GM19397 (cell line): ENCODE data around the gene RFESD.

Experiments
- ATAC-seq: cut with Tn5 transposase; IDR thresholded peaks from one replicate; pipeline ENCODE4 v1.9.1; 2021; ENCODE audit warnings: mild to moderate bottlenecking, moderate library complexity; ENCODE audit not compliant: unreplicated experiment

RFESD gene

GRCh38 chr5:95660060-95660459 is 13.5 kb downstream of the RFESD start:
- no peak for ATAC-seq

GRCh38 chr5:95662946-95663345 is 16.4 kb downstream of the RFESD start:
- ATAC-seq = no peak

GRCh38 chr5:95664204-95664786 is 17.7 kb downstream of the RFESD start:
- ATAC-seq = no peak

GRCh38 chr5:95667061-95667618 is 20.6 kb downstream of the RFESD start:
- ATAC-seq = no peak

GRCh38 chr5:95667678-95668077 is 21.1 kb downstream of the RFESD start:
- ATAC-seq = no peak

- ATAC-seq = no peak
Measured at GRCh38 chr5:95668216-95668615, 21.6 kb downstream of the RFESD start.

- no peak for ATAC-seq
Measured at GRCh38 chr5:95668728-95669127, 22.2 kb downstream of the RFESD start.

GRCh38 chr5:95669540-95669939 is 23.0 kb downstream of the RFESD start:
- ATAC-seq = no peak

GRCh38 chr5:95669985-95670384 is 23.4 kb downstream of the RFESD start:
- no peak for ATAC-seq

GRCh38 chr5:95670568-95670967 is 24.0 kb downstream of the RFESD start:
- no peak for ATAC-seq

- ATAC-seq = no peak
Measured at GRCh38 chr5:95671826-95672225, 25.2 kb downstream of the RFESD start.

GRCh38 chr5:95672641-95673040 is 26.1 kb downstream of the RFESD start:
- ATAC-seq = no peak

- no peak for ATAC-seq
Measured at GRCh38 chr5:95673081-95673480, 26.5 kb downstream of the RFESD start.

- ATAC-seq = no peak
Measured at GRCh38 chr5:95682891-95683290, 36.3 kb downstream of the RFESD start, which contains the start of gene SPATA9. TSS of gene SPATA9 (minus strand) at chr5:95682991. CDS start at chr5:95682854, 137 bp downstream.

GRCh38 chr5:95684361-95684760 is 37.8 kb downstream of the RFESD start:
- no peak for ATAC-seq

GRCh38 chr5:95686651-95687050 is 40.1 kb downstream of the RFESD start:
- no peak for ATAC-seq

GRCh38 chr5:95689680-95690079 is 43.1 kb downstream of the RFESD start:
- ATAC-seq = no peak

- ATAC-seq = no peak
Measured at GRCh38 chr5:95690333-95690732, 43.8 kb downstream of the RFESD start.

- ATAC-seq = no peak
Measured at GRCh38 chr5:95697781-95698681, 51.5 kb downstream of the RFESD start.

GRCh38 chr5:95699337-95699736 is 52.8 kb downstream of the RFESD start:
- no peak for ATAC-seq

- no peak for ATAC-seq
Measured at GRCh38 chr5:95701074-95701473, 54.5 kb downstream of the RFESD start.

- ATAC-seq = no peak
Measured at GRCh38 chr5:95704150-95704549, 57.6 kb downstream of the RFESD start.
